Hepatocyte (in vitro differentiated cells): ENCODE measurements around the gene CAPRIN2.

Experiments
- EZH2 ChIP-seq: fragments of 200-600 bp; sonication (generic); IDR thresholded peaks from 2 replicates; pipeline ENCODE4 v1.6.1; 2016; ENCODE audit warnings: antibody characterized with exemption, mild to moderate bottlenecking, borderline replicate concordance
- EZH2phosphoT487 ChIP-seq: fragments of 200-600 bp; sonication (generic); IDR thresholded peaks from one replicate; pipeline ENCODE4 v1.6.1; 2018; ENCODE audit warnings: antibody characterized with exemption, mild to moderate bottlenecking, low read depth, moderate library complexity; ENCODE audit not compliant: unreplicated experiment, severe bottlenecking
- TF ChIP-seq, protein P1 (sequence below): fragments of 200-600 bp; sonication (generic); IDR thresholded peaks from 2 replicates; pipeline ENCODE4 v1.5.1; 2016; ENCODE audit warnings: antibody characterized with exemption, mild to moderate bottlenecking; ENCODE audit not compliant: poor library complexity

DNA sequence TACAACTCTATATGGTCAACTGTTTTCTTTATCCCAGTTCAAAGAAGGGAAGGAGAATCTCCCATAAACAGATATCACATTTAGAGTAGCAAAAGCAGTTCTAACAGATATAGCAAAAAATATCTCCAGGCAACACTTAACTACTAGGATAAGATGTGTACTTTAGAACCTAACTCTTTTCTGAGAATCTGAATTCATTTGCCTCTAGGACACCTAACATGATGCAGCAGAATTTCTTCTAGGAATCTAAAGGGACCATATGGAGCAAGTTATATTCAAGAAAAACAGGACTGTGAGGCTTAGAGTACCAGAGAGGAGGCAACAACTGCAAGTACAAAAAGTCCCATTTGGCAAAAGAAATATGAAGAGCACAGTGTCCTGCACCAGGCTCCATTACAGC, 24.4 kb upstream of the CAPRIN2 start:
- TF ChIP-seq, protein P1, sequence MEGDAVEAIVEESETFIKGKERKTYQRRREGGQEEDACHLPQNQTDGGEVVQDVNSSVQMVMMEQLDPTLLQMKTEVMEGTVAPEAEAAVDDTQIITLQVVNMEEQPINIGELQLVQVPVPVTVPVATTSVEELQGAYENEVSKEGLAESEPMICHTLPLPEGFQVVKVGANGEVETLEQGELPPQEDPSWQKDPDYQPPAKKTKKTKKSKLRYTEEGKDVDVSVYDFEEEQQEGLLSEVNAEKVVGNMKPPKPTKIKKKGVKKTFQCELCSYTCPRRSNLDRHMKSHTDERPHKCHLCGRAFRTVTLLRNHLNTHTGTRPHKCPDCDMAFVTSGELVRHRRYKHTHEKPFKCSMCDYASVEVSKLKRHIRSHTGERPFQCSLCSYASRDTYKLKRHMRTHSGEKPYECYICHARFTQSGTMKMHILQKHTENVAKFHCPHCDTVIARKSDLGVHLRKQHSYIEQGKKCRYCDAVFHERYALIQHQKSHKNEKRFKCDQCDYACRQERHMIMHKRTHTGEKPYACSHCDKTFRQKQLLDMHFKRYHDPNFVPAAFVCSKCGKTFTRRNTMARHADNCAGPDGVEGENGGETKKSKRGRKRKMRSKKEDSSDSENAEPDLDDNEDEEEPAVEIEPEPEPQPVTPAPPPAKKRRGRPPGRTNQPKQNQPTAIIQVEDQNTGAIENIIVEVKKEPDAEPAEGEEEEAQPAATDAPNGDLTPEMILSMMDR = no peak
- TF ChIP-seq EZH2 (no peak), EZH2phosphoT487 (no peak)
